Stimulated activated effector memory CD8-positive, alpha-beta T cell treated with anti-CD3 and anti-CD28 coated beads, Interleukin-12 subunit alpha, Interleukin-12 subunit beta, amount 100 ng/mL, for 72 hours (primary cell): ENCODE results near the gene SPINK13.
"Not testable (repeated sequence)": the region's sequence is repeated elsewhere in the genome, so short reads cannot be mapped to it uniquely, and the experiment has no call there.

ENCODE experiments used
- ATAC-seq: fragments of 150-1000 bp; cut with Tn5 transposase; 2 replicates; pipeline ENCODE4 v1.10.0; 2021
- DNase-seq, 2 donors: peaks; one replicate each; pipeline ENCODE4 v3.0.0; 2021 to 2022; ENCODE audit warnings: low spot score in 2 of 2
- H3K27ac Mint-ChIP-seq: one replicate; pipeline ENCODE4 v1.8.0; 2022; ENCODE audit warnings: mild to moderate bottlenecking, mixed read lengths
- H3K36me3 Mint-ChIP-seq: one replicate; pipeline ENCODE4 v1.8.0; 2022; ENCODE audit warnings: mild to moderate bottlenecking, mixed read lengths
- H3K4me1 Mint-ChIP-seq: one replicate; pipeline ENCODE4 v1.8.0; 2022; ENCODE audit warnings: mixed read lengths
- H3K4me3 Mint-ChIP-seq: one replicate; pipeline ENCODE4 v1.8.0; 2022; ENCODE audit warnings: mild to moderate bottlenecking, mixed read lengths
- H3K9me3 Mint-ChIP-seq: one replicate; pipeline ENCODE4 v1.8.0; 2022; ENCODE audit warnings: mixed read lengths

Gene SPINK13

GRCh38 chr5:148268566-148268965 lies at the start of gene SPINK13:
TSS of gene SPINK13 (plus strand) at chr5:148268794. CDS start at chr5:148270073, 1,279 bp downstream.
- no peak within 1 kb of the TSS for H3K27ac Mint-ChIP-seq
- H3K36me3 Mint-ChIP-seq: no peaks in the 10 kb centered on the region
- peaks cover 4% of the 10 kb centered on the region for H3K9me3 Mint-ChIP-seq
- no peak for ATAC-seq
- no peak for DNase-seq
- no peaks in the 10 kb centered on the region for H3K4me1 Mint-ChIP-seq
- no peak within 1 kb of the TSS for H3K4me3 Mint-ChIP-seq

- no peaks in the 10 kb centered on the region for H3K9me3 Mint-ChIP-seq
- H3K36me3 Mint-ChIP-seq: no peaks in the 10 kb centered on the region
These were observed 47.1 kb upstream of the SPINK13 start for GRCh38 chr5:148221508-148221907.

GRCh38 chr5:148224117-148224742 lies 44.4 kb upstream of the SPINK13 start:
- H3K4me1 Mint-ChIP-seq: no peaks in the 10 kb centered on the region
- H3K27ac Mint-ChIP-seq: no peak overlapping the region
- H3K9me3 Mint-ChIP-seq: no peaks in the 10 kb centered on the region
- no peak overlapping the region for H3K4me3 Mint-ChIP-seq
- H3K36me3 Mint-ChIP-seq: no peaks in the 10 kb centered on the region
- no peak for ATAC-seq
- no peak for DNase-seq

More at GRCh38 chr5:148221508-148221907, 47.1 kb upstream of the SPINK13 start:
- no peak overlapping the region for H3K27ac Mint-ChIP-seq
- DNase-seq (no peak), ATAC-seq (no peak)
- no peak overlapping the region for H3K4me3 Mint-ChIP-seq
- no peaks in the 10 kb centered on the region for H3K4me1 Mint-ChIP-seq

GRCh38 chr5:148228392-148228984 lies 40.1 kb upstream of the SPINK13 start:
- H3K27ac Mint-ChIP-seq: no peak overlapping the region
- H3K4me3 Mint-ChIP-seq: no peak overlapping the region
- DNase-seq (no peak), ATAC-seq (peak; percentile 75)
- no peaks in the 10 kb centered on the region for H3K9me3 Mint-ChIP-seq
- H3K36me3 Mint-ChIP-seq: no peaks in the 10 kb centered on the region
- H3K4me1 Mint-ChIP-seq: no peaks in the 10 kb centered on the region

DNA sequence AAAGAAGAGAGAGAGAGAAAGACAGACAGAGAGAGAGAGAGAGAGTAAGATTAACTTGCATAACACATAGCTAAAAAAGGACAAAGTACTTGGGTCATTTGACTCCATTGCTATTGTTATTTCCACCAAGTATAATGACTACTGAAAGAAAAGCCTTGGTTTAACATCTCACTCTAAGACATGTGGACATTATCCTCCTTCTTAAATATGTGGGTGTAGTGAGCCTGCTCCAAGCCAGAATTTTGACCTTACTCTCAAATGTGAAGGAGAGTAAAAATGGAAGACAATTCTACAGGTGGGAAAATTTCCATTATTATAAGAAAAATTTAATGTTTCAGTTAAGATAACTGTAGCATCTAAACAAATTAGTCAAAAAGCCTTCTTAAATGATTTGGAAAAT lies 38.8 kb upstream of the SPINK13 start:
- Mint-ChIP-seq H3K36me3 (no peaks in the 10 kb centered on the region), H3K4me3 (no peak overlapping the region), H3K27ac (no peak overlapping the region), H3K4me1 (no peaks in the 10 kb centered on the region), H3K9me3 (no peaks in the 10 kb centered on the region)
- ATAC-seq (no peak), DNase-seq (no peak)

- no peaks in the 10 kb centered on the region for H3K9me3 Mint-ChIP-seq
- ATAC-seq (no peak), DNase-seq (no peak)
- no peak overlapping the region for H3K27ac Mint-ChIP-seq
- H3K4me1 Mint-ChIP-seq: no peaks in the 10 kb centered on the region
- no peaks in the 10 kb centered on the region for H3K36me3 Mint-ChIP-seq
- H3K4me3 Mint-ChIP-seq: no peak overlapping the region
These were observed 38.4 kb upstream of the SPINK13 start for GRCh38 chr5:148230240-148230639.

DNA sequence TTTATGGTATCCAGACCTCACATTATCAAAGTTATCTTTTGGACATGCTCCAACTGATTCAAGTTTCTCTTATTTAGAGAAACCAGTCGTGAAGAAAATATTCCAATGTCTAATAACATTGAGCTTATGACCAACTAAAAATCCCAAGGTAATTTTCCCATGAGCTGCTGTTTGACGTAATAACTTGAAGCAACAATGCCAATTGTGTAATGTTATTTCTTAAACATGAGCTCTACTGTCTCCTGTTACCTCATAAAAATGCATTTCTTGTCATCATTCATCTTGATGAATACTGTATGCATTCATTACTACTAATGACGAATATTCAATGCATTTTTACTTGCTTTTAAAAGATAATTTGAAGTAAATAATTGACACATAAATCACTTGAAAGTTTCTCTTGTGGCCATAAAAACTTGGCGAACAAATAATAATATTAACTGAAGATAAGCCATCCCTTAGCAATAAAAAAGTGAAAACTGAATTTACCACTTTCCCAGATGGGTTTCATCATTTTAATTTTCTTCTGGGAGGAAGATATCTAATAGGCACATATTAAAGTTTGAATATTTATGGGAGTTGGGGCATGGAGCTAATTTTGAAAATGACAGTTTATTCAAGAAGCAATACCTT lies 30.7 kb upstream of the SPINK13 start:
- no peak for DNase-seq
- H3K9me3 Mint-ChIP-seq: no peaks in the 10 kb centered on the region
- no peaks in the 10 kb centered on the region for H3K36me3 Mint-ChIP-seq
- no peak overlapping the region for H3K27ac Mint-ChIP-seq
- H3K4me1 Mint-ChIP-seq: no peaks in the 10 kb centered on the region
- no peak for ATAC-seq
- no peak overlapping the region for H3K4me3 Mint-ChIP-seq

- H3K9me3 Mint-ChIP-seq: no peaks in the 10 kb centered on the region
- no peak for ATAC-seq
- H3K4me1 Mint-ChIP-seq: no peaks in the 10 kb centered on the region
- H3K27ac Mint-ChIP-seq: no peak within 1 kb of the TSS
- H3K36me3 Mint-ChIP-seq: no peaks in the 10 kb centered on the region
- no peak within 1 kb of the TSS for H3K4me3 Mint-ChIP-seq
- no peak for DNase-seq
These were observed 30.2 kb upstream of the SPINK13 start, which contains the start of gene MARCOL for GRCh38 chr5:148238418-148238794. TSS of gene MARCOL (plus strand) at chr5:148238525. CDS start at chr5:148238598, 73 bp downstream.

GRCh38 chr5:148248894-148249293 lies 19.7 kb upstream of the SPINK13 start:
- no peaks in the 10 kb centered on the region for H3K36me3 Mint-ChIP-seq
- no peaks in the 10 kb centered on the region for H3K9me3 Mint-ChIP-seq
- ATAC-seq (no peak), DNase-seq (no peak)
- no peak overlapping the region for H3K27ac Mint-ChIP-seq
- no peaks in the 10 kb centered on the region for H3K4me1 Mint-ChIP-seq
- H3K4me3 Mint-ChIP-seq: no peak overlapping the region

DNA sequence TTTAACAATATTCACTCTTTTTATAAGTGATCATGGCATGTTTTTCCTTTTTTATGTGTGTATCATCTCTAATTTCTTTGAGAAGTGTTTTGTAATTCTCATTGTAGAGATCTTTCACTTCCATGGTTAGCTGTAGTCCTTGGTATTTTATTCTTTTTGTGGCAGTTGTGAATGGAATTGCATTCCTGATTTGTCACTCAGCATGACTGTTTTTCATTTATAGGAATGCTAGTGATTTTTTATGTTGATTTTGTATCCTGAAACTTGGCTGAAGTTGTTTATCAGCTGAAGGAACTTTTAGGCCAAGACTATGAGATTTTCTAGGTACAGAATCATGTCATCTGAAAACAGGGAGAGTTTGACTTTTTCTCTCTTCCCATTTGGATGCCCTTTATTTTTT lies 13.1 kb upstream of the SPINK13 start:
- H3K4me1 Mint-ChIP-seq: no peaks in the 10 kb centered on the region
- no peak for ATAC-seq
- no peaks in the 10 kb centered on the region for H3K36me3 Mint-ChIP-seq
- no peak overlapping the region for H3K27ac Mint-ChIP-seq
- peaks cover 16% of the 10 kb centered on the region for H3K9me3 Mint-ChIP-seq
- no peak overlapping the region for H3K4me3 Mint-ChIP-seq
- DNase-seq: no peak

DNA sequence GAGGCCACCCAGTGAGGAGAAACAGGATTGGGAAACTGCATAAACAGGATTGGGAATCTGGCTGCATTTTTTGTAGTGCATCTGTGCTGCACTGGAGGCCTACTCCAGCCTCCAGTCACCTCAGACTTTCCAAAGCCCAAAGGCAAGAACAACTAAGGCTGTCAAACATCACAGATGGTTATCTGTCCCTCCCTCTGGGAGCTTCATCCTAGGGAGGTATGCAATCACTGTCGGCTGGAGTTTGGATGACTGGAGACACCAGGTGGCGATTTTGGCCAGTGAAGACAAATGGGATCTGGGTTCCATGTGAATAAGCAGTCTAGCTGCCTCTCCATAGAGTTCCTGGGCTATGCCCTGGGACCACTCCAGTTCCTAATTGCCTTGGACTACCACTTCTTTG lies 9.3 kb upstream of the SPINK13 start:
- no peak for DNase-seq
- Mint-ChIP-seq H3K9me3 (peaks cover 16% of the 10 kb centered on the region), H3K4me3 (no peak overlapping the region), H3K27ac (no peak overlapping the region), H3K36me3 (no peaks in the 10 kb centered on the region), H3K4me1 (no peaks in the 10 kb centered on the region)
- ATAC-seq: no peak

- H3K27ac Mint-ChIP-seq: no peak overlapping the region
- H3K4me1 Mint-ChIP-seq: no peaks in the 10 kb centered on the region
- no peak for ATAC-seq
- H3K36me3 Mint-ChIP-seq: no peaks in the 10 kb centered on the region
- no peak for DNase-seq
- H3K4me3 Mint-ChIP-seq: no peak overlapping the region
- peaks cover 20% of the 10 kb centered on the region for H3K9me3 Mint-ChIP-seq
These were observed 7.4 kb upstream of the SPINK13 start for GRCh38 chr5:148261221-148261620.

DNA sequence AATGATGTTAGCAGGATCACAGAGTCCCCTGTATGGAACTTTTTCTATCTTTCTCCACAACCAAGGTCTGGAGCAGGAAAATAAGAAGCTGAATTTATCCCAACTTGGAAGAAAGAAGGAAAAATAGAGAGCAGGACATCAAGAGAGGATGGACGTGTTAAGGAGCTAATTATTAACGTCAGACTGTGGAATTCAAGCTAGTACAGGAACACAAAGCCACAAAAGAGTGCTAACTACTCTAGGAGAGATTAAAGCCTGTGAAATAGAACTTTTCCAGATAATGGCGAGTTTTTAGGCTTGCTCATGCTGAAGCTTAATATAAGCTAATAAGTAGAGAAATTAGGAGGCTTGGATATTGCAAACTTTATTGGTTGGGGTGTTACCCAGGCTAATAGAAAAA lies 632 bp upstream of the SPINK13 start:
- Mint-ChIP-seq H3K9me3 (peaks cover 4% of the 10 kb centered on the region), H3K36me3 (no peaks in the 10 kb centered on the region), H3K27ac (no peak overlapping the region), H3K4me1 (no peaks in the 10 kb centered on the region), H3K4me3 (no peak overlapping the region)
- ATAC-seq (no peak), DNase-seq (no peak)

DNA sequence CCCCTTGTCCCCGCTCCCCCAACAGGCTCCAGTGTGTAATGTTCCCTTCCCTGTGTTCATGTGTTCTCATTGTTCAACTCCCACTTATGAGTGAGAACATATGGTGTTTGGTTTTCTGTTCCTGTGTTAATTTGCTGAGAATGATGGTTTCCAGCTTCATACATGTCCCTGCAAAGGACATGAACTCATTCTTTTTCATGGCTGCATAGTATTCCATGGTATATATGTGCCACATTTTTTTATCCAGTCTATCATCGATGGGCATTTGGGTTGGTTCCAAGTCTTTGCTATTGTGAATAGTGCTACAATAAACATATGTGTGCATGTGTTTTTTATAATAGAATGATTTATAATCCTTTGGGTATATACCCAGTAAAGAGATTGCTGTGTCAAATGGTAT lies 6.5 kb downstream of the SPINK13 start:
- not testable (repeated sequence) for H3K36me3 Mint-ChIP-seq, H3K27ac Mint-ChIP-seq, H3K4me1 Mint-ChIP-seq, DNase-seq, H3K4me3 Mint-ChIP-seq, ATAC-seq
- H3K9me3 Mint-ChIP-seq: peaks cover 13% of the 10 kb centered on the region

DNA sequence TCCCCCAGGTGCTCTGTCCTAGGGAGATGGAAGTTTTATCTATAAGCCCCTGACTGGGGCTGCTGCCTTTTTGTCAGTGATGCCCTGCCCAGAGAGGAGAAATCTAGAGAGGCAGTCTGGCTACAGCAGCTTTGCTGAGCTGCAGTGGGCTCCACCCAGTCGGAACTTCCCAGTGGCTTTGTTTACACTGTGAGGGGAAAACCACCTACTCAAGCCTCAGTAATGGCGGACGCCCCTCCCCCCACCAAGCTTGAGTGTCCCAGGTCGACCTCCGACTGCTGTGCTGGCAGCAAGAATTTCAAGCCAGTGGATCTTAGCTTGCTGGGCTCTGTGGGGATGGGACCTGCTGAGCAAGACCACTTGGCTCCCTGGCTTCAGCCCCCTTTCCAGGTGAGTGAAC lies 12.3 kb downstream of the SPINK13 start:
- not testable (repeated sequence) for H3K36me3 Mint-ChIP-seq, H3K27ac Mint-ChIP-seq, DNase-seq, H3K4me1 Mint-ChIP-seq, H3K4me3 Mint-ChIP-seq, ATAC-seq
- peaks cover 13% of the 10 kb centered on the region for H3K9me3 Mint-ChIP-seq

GRCh38 chr5:148281336-148281735 lies 12.7 kb downstream of the SPINK13 start:
- not testable (repeated sequence) for H3K36me3 Mint-ChIP-seq, H3K27ac Mint-ChIP-seq, DNase-seq, H3K4me3 Mint-ChIP-seq, H3K4me1 Mint-ChIP-seq, ATAC-seq
- H3K9me3 Mint-ChIP-seq: peaks cover 13% of the 10 kb centered on the region
